ENCODE measurements around the gene HOXB4.

DNA sequence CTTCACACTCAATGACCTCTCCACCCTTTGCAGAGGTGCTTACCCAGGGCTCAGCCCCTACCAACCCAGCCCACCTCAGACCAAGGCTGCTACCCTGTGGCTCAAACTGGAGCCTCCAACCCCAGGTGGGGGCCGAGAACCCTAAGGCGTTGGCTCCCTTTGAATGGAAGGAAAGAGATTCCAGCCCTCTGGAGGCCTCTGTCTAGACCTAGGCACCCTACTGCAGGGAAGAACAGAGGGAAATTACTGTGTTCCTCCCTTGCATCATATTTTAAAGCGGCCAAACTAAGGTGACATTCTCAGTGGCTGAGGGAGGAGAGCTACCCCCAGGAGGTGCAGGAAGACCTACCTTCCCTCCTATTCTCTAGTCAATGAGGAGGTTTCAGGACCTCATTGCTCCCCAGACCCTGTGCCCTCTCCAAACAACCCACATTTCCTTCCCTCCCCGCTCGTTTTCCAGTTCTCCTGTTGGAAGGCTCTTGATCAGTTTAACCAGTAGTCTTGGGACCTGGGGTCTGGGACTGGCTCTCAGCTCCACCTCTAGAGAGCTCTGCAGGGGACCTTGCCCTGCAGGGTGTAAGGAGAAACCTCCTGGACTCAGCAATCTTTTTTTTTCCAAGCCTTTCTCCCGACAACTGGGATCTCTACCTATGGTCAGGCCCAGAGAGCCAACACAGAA is 42.5 kb upstream of the HOXB4 start:
- TF ChIP-seq CTCF (IDR thresholded peaks at IDR 0.05; ENCODE audit: low read depth, low read length) (no peak), EZH2phosphoT487 (IDR thresholded peaks at IDR 0.05; ENCODE audit: low read depth) (no peak)
